Natural killer cell (primary cell): ENCODE data around the gene GRID2. TPM values are rescaled to one million over a fixed set of nuclear protein-coding genes. Genes with fewer than 3 reads are reported as not detected.

Experiments used
- ATAC-seq, 3 donors: fragments of 150-1000 bp in 2 of 3; fragments of 200-7000 bp in 1 of 3; cut with Tn5 transposase; 1 replicate in 1 of 3; 2 replicates in 2 of 3; pipeline ENCODE4 v1.10.0; 2021; ENCODE audit warnings: mild to moderate bottlenecking in 2 of 3, moderate library complexity in 2 of 3
- DNase-seq, 2 donors: peaks; one replicate each; pipeline versions ENCODE4 v3.0.0 to v3.0.0-alpha.2; 2013 to 2021; ENCODE audit warnings: mixed read lengths in 1 of 2
- H3K27ac ChIP-seq: one replicate; pipeline ENCODE4 v1.5.1; 2013; ENCODE audit warnings: mild to moderate bottlenecking, low read length
- H3K27me3 ChIP-seq: one replicate; pipeline ENCODE4 v1.6.1; 2013; ENCODE audit warnings: low read length; ENCODE audit not compliant: control insufficient read depth, insufficient read depth
- H3K36me3 ChIP-seq: one replicate; pipeline ENCODE4 v1.6.1; 2013; ENCODE audit warnings: low read length; ENCODE audit not compliant: control insufficient read depth, insufficient read depth
- H3K4me1 ChIP-seq: one replicate; pipeline ENCODE4 v1.6.1; 2013; ENCODE audit warnings: low read length; ENCODE audit not compliant: control insufficient read depth, insufficient read depth
- H3K4me3 ChIP-seq: one replicate; pipeline ENCODE4 v1.5.1; 2013; ENCODE audit warnings: low read length
- H3K9me3 ChIP-seq: one replicate; pipeline ENCODE4 v1.6.1; 2013; ENCODE audit warnings: low read length; ENCODE audit not compliant: control insufficient read depth, insufficient read depth
- H3K27ac Mint-ChIP-seq, 2 donors: one replicate each; pipeline ENCODE4 v1.8.0; 2022; ENCODE audit warnings: mild to moderate bottlenecking in 2 of 2, mixed read lengths in 2 of 2, moderate library complexity in 1 of 2
- H3K27me3 Mint-ChIP-seq, 2 donors: one replicate each; pipeline ENCODE4 v1.8.0; 2022; ENCODE audit warnings: low read depth in 2 of 2, mixed read lengths in 2 of 2
- H3K36me3 Mint-ChIP-seq: one replicate; pipeline ENCODE4 v1.8.0; 2022; ENCODE audit warnings: mixed read lengths
- H3K4me1 Mint-ChIP-seq, 2 donors: one replicate each; pipeline ENCODE4 v1.8.0; 2022; ENCODE audit warnings: mixed read lengths in 2 of 2
- H3K4me3 Mint-ChIP-seq: one replicate; pipeline ENCODE4 v1.8.0; 2022; ENCODE audit warnings: mild to moderate bottlenecking, moderate library complexity, mixed read lengths
- H3K9me3 Mint-ChIP-seq, 2 donors: one replicate each; pipeline ENCODE4 v1.8.0; 2022; ENCODE audit warnings: mixed read lengths in 2 of 2
- WGBS: methylation state at CpG from one replicate; pipeline ENCODE4 v1.1.7; 2013; ENCODE audit warnings: missing lambda C conversion rate; ENCODE audit not compliant: insufficient coverage; 5-methylcytosine and 5-hydroxymethylcytosine counted together
- intact Hi-C: fragments of 100-400 bp; cut with micrococcal nuclease; formaldehyde crosslinking; loops from one replicate; pipeline ENCODE4 v1.14.2; 2022
- total RNA-seq, 4 donors: library from RNA; stranded (reverse); fragments of 120-200 nt in 1 of 4; gene quantifications; one replicate each; pipeline versions ENCODE4 v1.2.3 to v1.2.4, GENCODE V29; 2013 to 2022
- TF ChIP-seq, protein P1 (sequence below): fragments of 200-600 bp; IDR thresholded peaks from one replicate; pipeline ENCODE4 v1.8.0; 2022; ENCODE audit warnings: antibody characterized with exemption

GRID2 gene
- total RNA-seq, 3 donors from 2014 or later (not counting 1 experiment from before 2014, with no cell fraction given): not detected

- intact Hi-C loops: no loop called here
- H3K4me3 ChIP-seq: no peak overlapping the region
- H3K4me1 ChIP-seq: no peaks in the 10 kb centered on the region
- H3K27me3 ChIP-seq: no peaks in the 10 kb centered on the region
- H3K9me3 ChIP-seq: no peaks in the 10 kb centered on the region
- H3K4me1 Mint-ChIP-seq: no peaks in the 10 kb centered on the region
- H3K27ac ChIP-seq: no peak overlapping the region
- H3K4me3 Mint-ChIP-seq: no peak overlapping the region
- DNase-seq (no peak), ATAC-seq (no peak)
- peaks cover 15% of the 10 kb centered on the region for H3K36me3 Mint-ChIP-seq
- TF ChIP-seq, protein P1, sequence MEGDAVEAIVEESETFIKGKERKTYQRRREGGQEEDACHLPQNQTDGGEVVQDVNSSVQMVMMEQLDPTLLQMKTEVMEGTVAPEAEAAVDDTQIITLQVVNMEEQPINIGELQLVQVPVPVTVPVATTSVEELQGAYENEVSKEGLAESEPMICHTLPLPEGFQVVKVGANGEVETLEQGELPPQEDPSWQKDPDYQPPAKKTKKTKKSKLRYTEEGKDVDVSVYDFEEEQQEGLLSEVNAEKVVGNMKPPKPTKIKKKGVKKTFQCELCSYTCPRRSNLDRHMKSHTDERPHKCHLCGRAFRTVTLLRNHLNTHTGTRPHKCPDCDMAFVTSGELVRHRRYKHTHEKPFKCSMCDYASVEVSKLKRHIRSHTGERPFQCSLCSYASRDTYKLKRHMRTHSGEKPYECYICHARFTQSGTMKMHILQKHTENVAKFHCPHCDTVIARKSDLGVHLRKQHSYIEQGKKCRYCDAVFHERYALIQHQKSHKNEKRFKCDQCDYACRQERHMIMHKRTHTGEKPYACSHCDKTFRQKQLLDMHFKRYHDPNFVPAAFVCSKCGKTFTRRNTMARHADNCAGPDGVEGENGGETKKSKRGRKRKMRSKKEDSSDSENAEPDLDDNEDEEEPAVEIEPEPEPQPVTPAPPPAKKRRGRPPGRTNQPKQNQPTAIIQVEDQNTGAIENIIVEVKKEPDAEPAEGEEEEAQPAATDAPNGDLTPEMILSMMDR: no peak
- H3K27ac Mint-ChIP-seq: no peak overlapping the region
- peaks cover 22% of the 10 kb centered on the region in 2 donors for H3K9me3 Mint-ChIP-seq
- H3K27me3 Mint-ChIP-seq: no peaks in the 10 kb centered on the region
- H3K36me3 ChIP-seq: no peaks in the 10 kb centered on the region
Observed at GRCh38 chr4:92847026-92847425, 543.3 kb downstream of the GRID2 start.

DNA sequence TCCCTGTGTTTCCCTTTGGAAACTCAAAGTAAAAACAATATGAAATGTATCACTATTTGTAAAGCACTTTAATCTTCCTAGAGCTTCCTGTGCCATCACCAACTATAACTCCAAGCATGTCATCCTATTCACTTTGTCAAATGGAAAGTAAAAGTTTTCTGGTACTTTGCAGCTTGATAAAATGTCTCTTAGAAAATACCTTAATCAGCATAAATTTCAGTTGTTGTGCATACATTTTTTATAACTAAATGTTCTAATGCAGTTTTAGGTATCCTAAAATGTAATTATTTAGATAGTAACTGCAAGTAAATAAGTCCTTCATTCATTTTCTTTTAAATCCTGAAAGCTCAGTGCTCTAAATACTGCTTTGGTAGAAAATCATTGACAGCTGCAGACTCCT lies 558.7 kb downstream of the GRID2 start:
- H3K27ac Mint-ChIP-seq: no peak overlapping the region
- no peak for ATAC-seq
- TF ChIP-seq, protein P1: no peak

GRCh38 chr4:92864096-92864495 lies 560.3 kb downstream of the GRID2 start:
- intact Hi-C loops: no loop called here
- DNase-seq: no peak
- no peak overlapping the region for H3K27ac Mint-ChIP-seq
- ATAC-seq: no peak
- Histone ChIP-seq H3K4me1 (no peaks in the 10 kb centered on the region), H3K4me3 (no peak overlapping the region), H3K27me3 (no peaks in the 10 kb centered on the region), H3K9me3 (no peaks in the 10 kb centered on the region), H3K36me3 (no peaks in the 10 kb centered on the region), H3K27ac (no peak overlapping the region)
- no peak overlapping the region for H3K4me3 Mint-ChIP-seq
- TF ChIP-seq, protein P1: no peak
- no peaks in the 10 kb centered on the region for H3K4me1 Mint-ChIP-seq
- no peaks in the 10 kb centered on the region for H3K27me3 Mint-ChIP-seq
- H3K36me3 Mint-ChIP-seq: peaks cover 9% of the 10 kb centered on the region
- WGBS: 88% methylated on average over 1 of the region's 1 CpG
- peaks cover 8 to 11% of the 10 kb centered on the region in 2 donors for H3K9me3 Mint-ChIP-seq

More for the DNA sequence above, 558.7 kb downstream of the GRID2 start:
- Histone ChIP-seq H3K27me3 (no peaks in the 10 kb centered on the region), H3K36me3 (no peaks in the 10 kb centered on the region), H3K27ac (no peak overlapping the region), H3K4me3 (no peak overlapping the region), H3K4me1 (no peaks in the 10 kb centered on the region), H3K9me3 (no peaks in the 10 kb centered on the region)
- DNase-seq: no peak
- Mint-ChIP-seq H3K36me3 (peaks cover 9% of the 10 kb centered on the region), H3K9me3 (peaks cover 7 to 8% of the 10 kb centered on the region in 2 donors), H3K4me3 (no peak overlapping the region), H3K4me1 (no peaks in the 10 kb centered on the region), H3K27me3 (no peaks in the 10 kb centered on the region)
- intact Hi-C loops: no loop called here

DNA sequence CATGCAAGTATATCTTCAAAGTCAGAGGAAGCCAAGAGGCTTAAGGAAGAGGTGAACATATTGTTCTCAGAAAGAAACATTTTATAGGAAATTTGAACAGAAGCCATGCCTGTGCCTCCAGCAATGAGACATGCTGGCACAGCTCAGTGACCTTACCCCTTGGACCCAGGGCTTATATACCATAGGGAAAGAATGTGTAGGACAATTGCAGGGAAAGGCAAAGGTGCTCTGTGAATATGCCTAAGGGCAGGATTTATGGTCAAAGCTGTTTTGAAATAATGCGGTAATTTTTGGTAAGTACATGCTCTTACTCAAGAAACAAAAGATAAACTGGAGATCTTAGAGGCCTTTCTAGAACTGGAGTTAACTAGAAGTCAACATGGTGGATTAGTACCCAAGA lies 568.8 kb downstream of the GRID2 start:
- intact Hi-C loops: no loop called here
- Histone ChIP-seq H3K27ac (no peak overlapping the region), H3K27me3 (no peaks in the 10 kb centered on the region), H3K4me3 (no peak overlapping the region), H3K36me3 (no peaks in the 10 kb centered on the region), H3K4me1 (no peaks in the 10 kb centered on the region), H3K9me3 (peaks cover 2% of the 10 kb centered on the region)
- TF ChIP-seq, protein P1: no peak
- ATAC-seq: no peak
- WGBS: 100% methylated on average over 1 of the region's 1 CpG
- no peaks in the 10 kb centered on the region for H3K4me1 Mint-ChIP-seq
- no peaks in the 10 kb centered on the region for H3K27me3 Mint-ChIP-seq
- peaks cover 4 to 12% of the 10 kb centered on the region in 2 donors for H3K9me3 Mint-ChIP-seq
- H3K27ac Mint-ChIP-seq: no peak overlapping the region
- H3K4me3 Mint-ChIP-seq: no peak overlapping the region
- no peak for DNase-seq
- H3K36me3 Mint-ChIP-seq: no peaks in the 10 kb centered on the region
